Cardiac fibroblast (primary cell): ENCODE data around the gene ITPR2.

Source experiments
- DNase-seq, 2 donors: peaks; one replicate each; pipeline versions ENCODE4 v3.0.0 to v3.0.0-alpha.2; 2010; ENCODE audit warnings: low read depth in 2 of 2
- H3K4me3 ChIP-seq, 2 donors: replicated peaks in 1 of 2; 1 replicate in 1 of 2; 2 replicates in 1 of 2; pipeline ENCODE4 v1.5.1; 2011; ENCODE audit warnings: low read depth in 2 of 2, low read length in 2 of 2, mild to moderate bottlenecking in 2 of 2, moderate library complexity in 1 of 2
- CTCF ChIP-seq: IDR thresholded peaks from one replicate; pipeline ENCODE4 v1.5.1; 2011; ENCODE audit warnings: low read depth, mild to moderate bottlenecking, low read length, inconsistent platforms

The ITPR2 gene

GRCh38 chr12:26496170-26496569 is 336.8 kb downstream of the ITPR2 start:
- H3K4me3 ChIP-seq = no peak overlapping the region
- DNase-seq = peak; percentile 32 to 39
- TF ChIP-seq CTCF = no peak

- H3K4me3 ChIP-seq = no peak overlapping the region
- TF ChIP-seq CTCF = no peak
- no peak for DNase-seq
Measured at GRCh38 chr12:26493656-26494055, 339.3 kb downstream of the ITPR2 start.

- H3K4me3 ChIP-seq = no peak overlapping the region
- DNase-seq = no peak
- no peak for TF ChIP-seq CTCF
Measured at GRCh38 chr12:26492406-26492805, 340.6 kb downstream of the ITPR2 start.

- no peak for DNase-seq
- no peak overlapping the region for H3K4me3 ChIP-seq
- TF ChIP-seq CTCF = no peak
Measured at GRCh38 chr12:26489908-26490307, 343.1 kb downstream of the ITPR2 start.

GRCh38 chr12:26488351-26488750 is 344.6 kb downstream of the ITPR2 start:
- H3K4me3 ChIP-seq = no peak overlapping the region
- no peak for DNase-seq
- TF ChIP-seq CTCF = no peak

- peak in 1 of 2 donors; percentile 13 for DNase-seq
- TF ChIP-seq CTCF = no peak
- no peak overlapping the region for H3K4me3 ChIP-seq
Measured at GRCh38 chr12:26473291-26473690, 359.7 kb downstream of the ITPR2 start.

GRCh38 chr12:26471560-26471959 is 361.4 kb downstream of the ITPR2 start:
- peak; percentile 23 to 41 for DNase-seq
- no peak overlapping the region for H3K4me3 ChIP-seq

More at GRCh38 chr12:26471560-26471959, 361.4 kb downstream of the ITPR2 start:
- no peak for TF ChIP-seq CTCF
